ENCODE results near the gene SLC19A3. TPM values are rescaled to one million over a fixed set of nuclear protein-coding genes. Genes with fewer than 3 reads are reported as not detected.
A peak's percentile ranks its signal among the peaks of the same experiment; 100 is the strongest.

The SLC19A3 gene
- total RNA-seq, 1 donor from 2014 or later = 34.3 TPM

GRCh38 chr2:227716501-227716900 lies 1.3 kb downstream of the SLC19A3 start:
- no peaks in the 10 kb centered on the region for H3K9me3 Mint-ChIP-seq (ENCODE audit: low read depth)
- peaks cover 29% of the 10 kb centered on the region for H3K4me1 Mint-ChIP-seq (ENCODE audit: low read depth)
- peak overlapping the region; percentile 82 for H3K4me3 Mint-ChIP-seq (ENCODE audit: low read depth)
- H3K27me3 Mint-ChIP-seq = no peaks in the 10 kb centered on the region
- TF ChIP-seq CTCF (IDR thresholded peaks at IDR 0.05; ENCODE audit: unreplicated experiment) = no peak
- no peak for DNase-seq (ENCODE audit: low spot score, unreplicated experiment)
- peaks cover 1% of the 10 kb centered on the region for H3K36me3 Mint-ChIP-seq (ENCODE audit: insufficient read depth)
- peak overlapping the region; percentile 61 for H3K27ac Mint-ChIP-seq

GRCh38 chr2:227713291-227713690 lies 4.5 kb downstream of the SLC19A3 start:
- no peak for DNase-seq (ENCODE audit: low spot score, unreplicated experiment)
- Mint-ChIP-seq H3K36me3 (ENCODE audit: insufficient read depth) (peaks cover 5% of the 10 kb centered on the region), H3K27ac (no peak overlapping the region), H3K9me3 (ENCODE audit: low read depth) (peaks cover 4% of the 10 kb centered on the region), H3K27me3 (no peaks in the 10 kb centered on the region), H3K4me1 (ENCODE audit: low read depth) (peaks cover 26% of the 10 kb centered on the region), H3K4me3 (ENCODE audit: low read depth) (no peak overlapping the region)
- no peak for TF ChIP-seq CTCF (IDR thresholded peaks at IDR 0.05; ENCODE audit: unreplicated experiment)

GRCh38 chr2:227710986-227711385 lies 6.8 kb downstream of the SLC19A3 start:
- no peaks in the 10 kb centered on the region for H3K27me3 Mint-ChIP-seq
- TF ChIP-seq CTCF (IDR thresholded peaks at IDR 0.05; ENCODE audit: unreplicated experiment) = no peak
- H3K4me1 Mint-ChIP-seq (ENCODE audit: low read depth) = peaks cover 16% of the 10 kb centered on the region
- peaks cover 11% of the 10 kb centered on the region for H3K36me3 Mint-ChIP-seq (ENCODE audit: insufficient read depth)
- peaks cover 4% of the 10 kb centered on the region for H3K9me3 Mint-ChIP-seq (ENCODE audit: low read depth)
- no peak for DNase-seq (ENCODE audit: low spot score, unreplicated experiment)
- H3K4me3 Mint-ChIP-seq (ENCODE audit: low read depth) = no peak overlapping the region
- no peak overlapping the region for H3K27ac Mint-ChIP-seq

GRCh38 chr2:227707390-227707789 lies 10.4 kb downstream of the SLC19A3 start:
- no peak for TF ChIP-seq CTCF (IDR thresholded peaks at IDR 0.05; ENCODE audit: unreplicated experiment)
- H3K4me3 Mint-ChIP-seq (ENCODE audit: low read depth) = no peak overlapping the region

GRCh38 chr2:227706859-227707258 lies 11.0 kb downstream of the SLC19A3 start:
- Mint-ChIP-seq H3K36me3 (ENCODE audit: insufficient read depth) (peaks cover 24% of the 10 kb centered on the region), H3K4me1 (ENCODE audit: low read depth) (peaks cover 12% of the 10 kb centered on the region), H3K9me3 (ENCODE audit: low read depth) (peaks cover 4% of the 10 kb centered on the region), H3K27me3 (no peaks in the 10 kb centered on the region), H3K27ac (no peak overlapping the region), H3K4me3 (ENCODE audit: low read depth) (no peak overlapping the region)
- TF ChIP-seq CTCF (IDR thresholded peaks at IDR 0.05; ENCODE audit: unreplicated experiment) = no peak
- no peak for DNase-seq (ENCODE audit: low spot score, unreplicated experiment)

More at GRCh38 chr2:227707390-227707789, 10.4 kb downstream of the SLC19A3 start:
- no peak overlapping the region for H3K27ac Mint-ChIP-seq
- H3K9me3 Mint-ChIP-seq (ENCODE audit: low read depth) = peaks cover 4% of the 10 kb centered on the region
- peaks cover 12% of the 10 kb centered on the region for H3K4me1 Mint-ChIP-seq (ENCODE audit: low read depth)
- DNase-seq (ENCODE audit: low spot score, unreplicated experiment) = no peak
- peaks cover 23% of the 10 kb centered on the region for H3K36me3 Mint-ChIP-seq (ENCODE audit: insufficient read depth)
- H3K27me3 Mint-ChIP-seq = no peaks in the 10 kb centered on the region

Measured in progenitor cell of endocrine pancreas (in vitro differentiated cells).